DMS53 treated with DMSO at 0.1 percent for 48 hours (cell line): Measurements from ENCODE around the gene PXDC1.
"Not testable (repeated sequence)": the region's sequence is repeated elsewhere in the genome, so short reads cannot be mapped to it uniquely, and the experiment has no call there.

Source experiments
- DNase-seq: peaks from one replicate; lab custom pipeline; 2025; ENCODE audit not compliant: unreplicated experiment; lab: John Stamatoyannopoulos, UW

The PXDC1 gene

DNA sequence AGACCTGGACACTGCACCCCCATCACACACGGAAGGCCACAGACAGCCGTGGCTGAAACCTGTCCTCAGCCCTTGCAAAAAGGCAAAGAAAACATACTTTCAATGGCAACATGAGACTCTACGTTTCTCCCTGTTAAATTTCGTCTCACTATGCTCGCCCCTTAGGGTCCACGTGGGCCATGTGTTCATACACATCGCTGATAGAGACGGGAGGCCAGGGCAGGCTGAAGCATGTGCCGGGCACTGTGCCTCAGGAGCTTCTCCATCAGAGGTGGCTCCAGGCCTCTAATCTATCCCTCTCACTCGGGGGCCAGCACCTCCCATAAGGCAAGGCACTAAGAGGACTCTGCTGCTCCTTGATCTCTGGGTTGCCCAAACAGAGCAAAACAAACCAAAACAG, 17.5 kb downstream of the PXDC1 start:
- DNase-seq = no peak

- no peak for DNase-seq
Measured at GRCh38 chr6:3733321-3733925, 18.1 kb downstream of the PXDC1 start.

GRCh38 chr6:3732345-3733141, 19.0 kb downstream of the PXDC1 start:
- DNase-seq = peak; percentile 67

- no peak for DNase-seq
Measured at GRCh38 chr6:3731700-3732099, 19.8 kb downstream of the PXDC1 start.

DNA sequence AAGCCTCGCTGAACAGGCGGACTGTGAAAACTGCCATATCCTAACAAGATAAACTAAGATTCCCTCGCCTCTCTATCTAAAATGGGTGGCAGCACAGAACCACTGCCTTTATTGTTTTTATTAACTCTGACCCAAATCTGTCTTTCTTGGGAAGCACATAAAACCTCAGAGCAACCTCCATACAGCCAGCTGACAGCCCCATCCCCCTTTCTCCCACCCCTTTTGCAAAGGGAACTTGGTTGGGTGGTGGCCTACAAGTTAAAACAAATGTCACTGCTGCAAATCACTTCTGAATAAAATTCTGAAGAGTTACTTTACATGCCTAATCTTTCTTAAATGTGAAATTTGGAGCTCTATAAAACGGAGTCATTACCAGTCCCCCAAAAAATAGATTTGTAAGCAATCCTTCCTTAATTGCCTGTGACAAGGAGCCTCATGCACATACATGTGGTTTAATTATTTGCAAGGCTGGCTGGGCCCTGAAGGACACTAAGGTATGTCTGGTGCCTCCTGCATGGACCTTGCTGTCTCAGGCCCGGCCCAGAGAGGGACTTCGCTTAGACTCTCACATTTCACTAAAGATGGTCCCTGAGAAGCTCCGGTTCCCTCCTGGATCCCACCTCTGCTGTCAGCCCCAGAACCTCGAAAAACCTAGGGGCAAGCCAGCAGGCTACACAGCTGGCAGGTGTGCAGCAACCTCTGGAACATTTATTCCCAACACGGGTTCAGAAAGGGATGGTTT, 21.7 kb downstream of the PXDC1 start:
- no peak for DNase-seq

DNA sequence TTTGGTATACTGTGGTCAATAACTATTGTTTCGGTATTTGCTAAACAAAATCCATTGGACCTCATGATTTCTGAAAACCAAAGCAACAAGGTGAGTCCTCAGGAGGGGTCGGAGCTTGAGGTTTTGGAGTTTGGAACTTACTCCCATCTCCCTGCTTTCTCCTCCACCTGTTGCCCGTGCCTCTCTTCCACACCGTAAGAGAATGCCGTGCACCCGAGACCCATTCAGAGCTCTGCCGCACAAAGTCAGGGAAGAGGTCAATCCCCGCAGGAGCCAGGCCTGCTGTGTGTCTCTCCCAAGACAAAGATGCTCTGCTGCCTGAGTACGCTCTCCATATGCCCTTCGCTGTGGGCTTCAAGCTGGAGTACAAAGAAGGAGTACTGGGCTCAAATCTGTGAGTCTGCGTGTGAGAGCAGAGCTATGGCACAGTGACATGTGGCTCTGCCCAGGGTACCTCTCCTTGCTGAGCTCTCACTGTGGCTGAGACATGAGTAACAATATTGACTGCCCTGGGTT, 23.9 kb downstream of the PXDC1 start:
- DNase-seq = no peak

DNA sequence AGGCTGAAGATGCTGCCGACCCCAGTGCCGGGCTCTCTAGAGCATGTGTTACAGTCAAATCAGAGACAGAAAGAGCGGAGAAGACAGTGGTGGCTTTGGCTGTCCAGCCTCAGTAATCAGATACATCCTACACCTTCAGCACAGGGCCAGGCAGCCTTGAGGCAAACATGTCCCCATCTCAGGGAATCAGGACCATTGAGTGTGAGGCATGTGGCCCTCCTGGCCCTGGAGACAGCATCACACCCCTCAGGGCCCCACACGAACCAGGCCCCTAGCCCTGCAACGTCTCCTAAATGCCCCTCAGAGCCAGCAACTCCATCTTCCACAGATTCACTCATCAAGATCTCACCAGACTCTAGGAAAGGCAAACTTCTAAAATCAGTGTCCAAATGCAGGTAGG, 24.5 kb downstream of the PXDC1 start:
- no peak for DNase-seq

GRCh38 chr6:3726421-3726820, 25.1 kb downstream of the PXDC1 start:
- no peak for DNase-seq

GRCh38 chr6:3725145-3726047, 26.1 kb downstream of the PXDC1 start:
- DNase-seq = no peak

- no peak for DNase-seq
Measured at GRCh38 chr6:3724451-3725144, 26.9 kb downstream of the PXDC1 start.

DNA sequence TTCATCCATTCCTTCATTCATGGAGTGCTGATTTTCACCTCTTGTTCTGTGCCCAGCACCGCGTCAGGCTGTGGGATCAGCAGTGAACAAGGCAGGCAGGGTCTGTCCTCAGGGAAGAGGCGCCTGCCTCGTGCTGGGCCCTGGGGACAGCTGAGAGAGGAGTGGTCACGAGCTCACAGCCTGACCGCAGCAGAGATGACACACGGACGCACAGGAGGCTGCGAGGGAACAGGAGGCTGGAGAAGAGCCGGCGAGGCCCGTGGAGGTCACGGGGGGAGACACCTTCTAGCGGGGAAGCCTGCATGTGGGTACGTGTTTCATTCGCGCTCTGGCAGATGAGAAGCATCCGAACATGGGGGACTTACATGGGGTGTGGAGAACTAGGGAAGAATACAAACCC, 27.5 kb downstream of the PXDC1 start:
- no peak for DNase-seq

GRCh38 chr6:3723251-3723650, 28.3 kb downstream of the PXDC1 start:
- no peak for DNase-seq

GRCh38 chr6:3722785-3723184, 28.7 kb downstream of the PXDC1 start:
- no peak for DNase-seq

DNA sequence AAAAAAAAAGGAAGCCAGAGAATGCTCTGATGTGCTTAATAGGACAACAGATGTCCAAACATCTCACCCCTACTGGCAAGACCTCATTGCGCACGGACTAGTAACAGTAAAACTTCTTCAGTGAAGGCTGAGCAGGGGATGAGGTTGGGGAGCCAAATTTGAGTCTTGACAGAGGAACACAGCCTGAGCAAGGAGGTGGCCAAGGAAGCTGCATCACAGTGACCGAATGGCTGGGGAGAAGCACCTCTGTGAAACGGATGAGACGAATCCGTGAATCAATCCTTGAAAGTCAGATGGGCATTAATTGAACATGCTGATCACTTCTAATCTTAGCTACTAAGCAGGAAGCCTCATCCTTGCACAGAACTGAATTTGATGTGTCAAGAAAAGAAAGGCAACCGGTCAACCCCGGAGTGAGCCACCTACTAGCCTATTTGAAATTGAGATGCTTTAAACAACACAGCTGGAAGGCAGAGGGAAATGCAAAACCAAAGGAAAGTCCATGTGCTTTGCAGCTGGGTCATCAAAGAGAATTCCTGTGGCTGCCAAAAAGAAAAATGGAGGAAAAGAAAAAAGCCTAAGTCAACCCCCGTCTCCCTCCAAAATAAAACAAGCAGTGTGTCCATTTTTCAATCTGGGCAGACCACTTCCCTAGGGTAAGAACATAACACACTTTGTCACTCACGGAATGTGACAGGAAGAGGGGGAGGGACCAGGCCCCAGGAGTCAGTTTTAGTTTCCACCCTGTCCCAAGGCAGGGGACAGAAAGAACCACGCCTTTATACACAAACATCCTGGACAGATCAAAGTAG, 29.5 kb downstream of the PXDC1 start:
- no peak for DNase-seq

- not testable (repeated sequence) for DNase-seq
Measured at GRCh38 chr6:3720770-3721169, 30.7 kb downstream of the PXDC1 start.

GRCh38 chr6:3719462-3720308, 31.8 kb downstream of the PXDC1 start:
- DNase-seq = no peak

DNA sequence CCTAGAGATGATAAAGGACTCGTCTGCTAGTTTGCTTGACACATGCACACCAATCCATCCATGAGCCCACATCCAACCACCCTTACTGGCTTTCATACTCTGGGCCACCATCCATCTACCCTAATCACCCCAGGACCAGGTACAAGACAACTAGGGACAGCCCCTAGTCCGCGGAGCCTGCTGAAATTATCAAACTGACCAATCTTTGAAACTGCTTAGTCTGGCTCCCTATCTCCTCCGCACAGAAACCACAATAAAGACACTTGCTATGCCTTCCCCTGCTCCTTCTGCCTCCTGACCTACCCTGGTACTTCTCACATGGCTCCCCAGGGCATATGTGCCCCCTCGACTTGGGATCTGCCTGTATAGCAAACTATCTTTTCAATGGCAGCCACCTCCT, 33.1 kb downstream of the PXDC1 start:
- DNase-seq = no peak

GRCh38 chr6:3715285-3715684, 36.2 kb downstream of the PXDC1 start:
- no peak for DNase-seq

DNA sequence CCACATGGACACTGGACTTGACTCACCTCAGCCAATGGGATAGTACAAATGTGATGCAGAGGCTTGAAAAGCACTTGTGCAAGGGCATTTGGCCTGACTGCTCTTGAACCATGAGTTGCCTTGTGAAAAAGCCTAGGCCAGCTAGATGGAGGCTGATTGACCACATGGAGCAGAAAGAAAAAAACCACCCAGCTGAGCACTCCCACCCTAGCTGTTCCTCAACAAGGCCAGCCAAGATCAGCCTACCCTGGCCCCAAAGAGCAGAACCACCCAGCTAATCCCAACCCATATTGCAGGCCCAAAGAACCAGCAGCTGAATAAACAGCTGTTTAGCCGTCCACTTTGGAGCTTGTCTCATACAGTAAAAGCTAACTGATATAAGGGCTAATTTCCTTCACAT, 36.7 kb downstream of the PXDC1 start:
- no peak for DNase-seq
